Keratinocyte (primary cell): Measurements from ENCODE around the gene MNDA.

Experiments
- EZH2 ChIP-seq: IDR thresholded peaks from one replicate; pipeline ENCODE4 v1.6.1; 2012; ENCODE audit warnings: inconsistent platforms, mild to moderate bottlenecking, low read length, moderate library complexity
- TF ChIP-seq, protein P1 (sequence below), 3 experiments: IDR thresholded peaks in 1 of 3; conservative IDR thresholded peaks in 1 of 3; optimal IDR thresholded peaks in 1 of 3; 2 replicates in 2 of 3; 3 replicates in 1 of 3; pipeline versions ENCODE3 to v1.5.1; 2011; ENCODE audit warnings: low read length in 3 of 3, mild to moderate bottlenecking in 3 of 3, moderate library complexity in 2 of 3, control low read depth in 1 of 3, inconsistent platforms in 1 of 3; ENCODE audit not compliant: insufficient read depth in 2 of 3; ENCODE audit errors: extremely low read depth in 1 of 3

DNA sequence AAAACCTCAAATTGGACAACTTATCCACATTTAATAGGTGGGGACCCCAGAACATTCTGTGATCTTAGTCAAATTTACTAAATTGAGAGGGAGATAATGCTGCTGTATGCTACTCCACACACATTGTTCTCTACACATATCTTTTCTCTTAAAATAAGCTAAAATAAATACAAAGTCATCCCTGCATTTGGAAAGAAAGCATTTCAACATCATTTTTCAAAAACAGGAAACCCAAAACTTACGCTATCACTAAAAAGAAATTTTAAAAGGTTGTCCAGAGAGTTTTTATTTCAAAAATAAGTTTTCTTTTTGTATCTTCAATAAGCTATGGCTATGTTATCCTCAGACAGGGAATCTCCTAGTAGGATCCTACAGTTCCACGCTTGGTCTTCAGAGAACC, 30.6 kb upstream of the MNDA start:
- TF ChIP-seq, protein P1, sequence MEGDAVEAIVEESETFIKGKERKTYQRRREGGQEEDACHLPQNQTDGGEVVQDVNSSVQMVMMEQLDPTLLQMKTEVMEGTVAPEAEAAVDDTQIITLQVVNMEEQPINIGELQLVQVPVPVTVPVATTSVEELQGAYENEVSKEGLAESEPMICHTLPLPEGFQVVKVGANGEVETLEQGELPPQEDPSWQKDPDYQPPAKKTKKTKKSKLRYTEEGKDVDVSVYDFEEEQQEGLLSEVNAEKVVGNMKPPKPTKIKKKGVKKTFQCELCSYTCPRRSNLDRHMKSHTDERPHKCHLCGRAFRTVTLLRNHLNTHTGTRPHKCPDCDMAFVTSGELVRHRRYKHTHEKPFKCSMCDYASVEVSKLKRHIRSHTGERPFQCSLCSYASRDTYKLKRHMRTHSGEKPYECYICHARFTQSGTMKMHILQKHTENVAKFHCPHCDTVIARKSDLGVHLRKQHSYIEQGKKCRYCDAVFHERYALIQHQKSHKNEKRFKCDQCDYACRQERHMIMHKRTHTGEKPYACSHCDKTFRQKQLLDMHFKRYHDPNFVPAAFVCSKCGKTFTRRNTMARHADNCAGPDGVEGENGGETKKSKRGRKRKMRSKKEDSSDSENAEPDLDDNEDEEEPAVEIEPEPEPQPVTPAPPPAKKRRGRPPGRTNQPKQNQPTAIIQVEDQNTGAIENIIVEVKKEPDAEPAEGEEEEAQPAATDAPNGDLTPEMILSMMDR (optimal IDR thresholded peaks at IDR 0.05 in 1 of 3, IDR thresholded peaks at IDR 0.05 in 1 of 3, conservative IDR thresholded peaks at IDR 0.05 in 1 of 3; ENCODE audit: extremely low read depth in 1 of 3, insufficient read depth in 2 of 3, low read length in 3 of 3): no peak
- TF ChIP-seq EZH2: no peak
